ENCODE measurements around the gene HYAL3.

GRCh38 chr3:50279255-50280016 is 19.8 kb downstream of the HYAL3 start:
- no peak for TF ChIP-seq EZH2phosphoT487 (IDR thresholded peaks at IDR 0.05; ENCODE audit: borderline replicate concordance, low read depth, low read length)
- no peak for TF ChIP-seq CTCF (conservative IDR thresholded peaks at IDR 0.05; ENCODE audit: low read length)
